CD8-positive, alpha-beta memory T cell (primary cell): ENCODE results near the gene ZBTB2. TPM values are rescaled to one million over a fixed set of nuclear protein-coding genes. Genes with fewer than 3 reads are reported as not detected.

Experiments used
- CTCF ChIA-PET: fragments of 350-600 bp; sonication (Branson Sonifier 250); formaldehyde crosslinking; loops from one replicate; lab custom pipeline; 2021; ENCODE audit warnings: antibody characterized with exemption; lab: Charles Lee
- POLR2A ChIA-PET: fragments of 350-600 bp; sonication (Branson Sonifier 250); formaldehyde crosslinking; loops from one replicate; lab custom pipeline; 2021; ENCODE audit warnings: antibody characterized with exemption; lab: Charles Lee
- DNase-seq, 5 donors: peaks; one replicate each; pipeline versions ENCODE4 v3.0.0 to v3.0.0-alpha.2; 2020 to 2022; ENCODE audit warnings: mixed read lengths in 1 of 5
- H3K27ac ChIP-seq: one replicate; pipeline ENCODE4 v1.7.0; 2013; ENCODE audit warnings: low read depth, mild to moderate bottlenecking, low read length, moderate library complexity
- H3K27me3 ChIP-seq: 2 replicates; pipeline ENCODE4 v1.7.0; 2013; ENCODE audit warnings: low read length, mild to moderate bottlenecking; ENCODE audit not compliant: insufficient read depth, poor library complexity, severe bottlenecking
- H3K36me3 ChIP-seq: 2 replicates; pipeline ENCODE4 v1.7.0; 2013; ENCODE audit warnings: mild to moderate bottlenecking, low read length, moderate library complexity; ENCODE audit not compliant: insufficient read depth
- H3K4me1 ChIP-seq: 2 replicates; pipeline ENCODE4 v1.7.0; 2013; ENCODE audit warnings: mild to moderate bottlenecking, low read length, moderate library complexity; ENCODE audit not compliant: insufficient read depth
- H3K4me3 ChIP-seq: 2 replicates; pipeline ENCODE4 v1.7.0; 2013; ENCODE audit warnings: mild to moderate bottlenecking, low read length
- H3K9me3 ChIP-seq: 2 replicates; pipeline ENCODE4 v1.7.0; 2013; ENCODE audit warnings: mild to moderate bottlenecking, low read length
- H3K27ac Mint-ChIP-seq, 8 donors: one replicate each; pipeline ENCODE4 v1.8.0; 2020 to 2021; ENCODE audit warnings: mixed read lengths in 8 of 8, mild to moderate bottlenecking in 6 of 8, inconsistent platforms in 3 of 8, moderate library complexity in 3 of 8
- H3K27me3 Mint-ChIP-seq, 2 donors: one replicate each; pipeline ENCODE4 v1.8.0; 2020 to 2021; ENCODE audit warnings: mixed read lengths in 2 of 2, mild to moderate bottlenecking in 1 of 2, moderate library complexity in 1 of 2
- H3K36me3 Mint-ChIP-seq, 3 donors: one replicate each; pipeline ENCODE4 v1.8.0; 2020 to 2021; ENCODE audit warnings: mixed read lengths in 3 of 3, inconsistent platforms in 1 of 3, mild to moderate bottlenecking in 1 of 3
- H3K4me1 Mint-ChIP-seq, 3 donors: one replicate each; pipeline ENCODE4 v1.8.0; 2020 to 2021; ENCODE audit warnings: mixed read lengths in 3 of 3, inconsistent platforms in 1 of 3, mild to moderate bottlenecking in 1 of 3
- H3K4me3 Mint-ChIP-seq, 7 donors: one replicate each; pipeline ENCODE4 v1.8.0; 2020 to 2021; ENCODE audit warnings: mixed read lengths in 7 of 7, mild to moderate bottlenecking in 6 of 7, moderate library complexity in 4 of 7, inconsistent platforms in 2 of 7
- H3K9me3 Mint-ChIP-seq, 5 donors: one replicate each; pipeline ENCODE4 v1.8.0; 2020 to 2022; ENCODE audit warnings: mixed read lengths in 5 of 5, mild to moderate bottlenecking in 3 of 5, moderate library complexity in 2 of 5, inconsistent platforms in 1 of 5
- polyA plus RNA-seq: library from polyadenylated mRNA; unstranded; fragments of 300-500 nt; fragmentation: Illumina TruSeq; gene quantifications from one replicate; pipeline ENCODE4 v1.2.3, GENCODE V29; 2021
- total RNA-seq, 2 experiments: library from RNA; stranded (reverse); gene quantifications; one replicate each; pipeline ENCODE4 v1.2.3, GENCODE V29; 2021

ZBTB2 gene
- total RNA-seq (10 to 100 TPM; 23.4 to 24.3 TPM), polyA plus RNA-seq (24.0 TPM)

GRCh38 chr6:151391471-151392413 lies at the start of gene ZBTB2:
ZBTB2 (minus strand) TSS chr6:151391559; CDS start chr6:151373637, 17,922 bp downstream.
- Mint-ChIP-seq H3K9me3 (peaks cover 0 to 2% (median 0%) of the 10 kb centered on the region in 5 donors), H3K4me3 (peak within 1 kb of the TSS; percentile 91 to 99 (median 97)), H3K27me3 (peaks cover 0 to 4% of the 10 kb centered on the region in 2 donors), H3K36me3 (peaks cover 0 to 32% (median 4%) of the 10 kb centered on the region in 3 donors), H3K4me1 (peaks cover 58 to 75% (median 75%) of the 10 kb centered on the region in 3 donors), H3K27ac (peak within 1 kb of the TSS; percentile 95 to 99 (median 97))
- peaks cover 66% of the 10 kb centered on the region for H3K4me1 ChIP-seq
- peak within 1 kb of the TSS; percentile 60 for H3K4me3 ChIP-seq
- peak within 1 kb of the TSS; percentile 92 for H3K27ac ChIP-seq
- H3K36me3 ChIP-seq: no peaks in the 10 kb centered on the region
- peak; percentile 64 to 85 (median 71) for DNase-seq
- H3K27me3 ChIP-seq: no peaks in the 10 kb centered on the region
- CTCF ChIA-PET: interaction anchor here (0.6 to 1.2 kb wide), 3 partner anchors 21 to 68 kb away, joined by 3 read pairs; no protein-coding TSS in a partner anchor
- POLR2A ChIA-PET: interaction anchor here (2.3 to 3.9 kb wide), 2 partner anchors 14 to 60 kb away, joined by 12 to 43 read pairs; partner anchors contain the start of gene RMND1
- no peaks in the 10 kb centered on the region for H3K9me3 ChIP-seq

GRCh38 chr6:151440930-151441329 lies 49.6 kb upstream of the ZBTB2 start:
- H3K4me3 Mint-ChIP-seq: no peak overlapping the region
- peak overlapping the region in 1 of 8 donors; percentile 53 for H3K27ac Mint-ChIP-seq
- peaks cover 0 to 46% (median 9%) of the 10 kb centered on the region in 3 donors for H3K36me3 Mint-ChIP-seq
- H3K27me3 ChIP-seq: no peaks in the 10 kb centered on the region
- H3K27ac ChIP-seq: no peak overlapping the region
- POLR2A ChIA-PET: no interaction called here
- H3K4me1 ChIP-seq: peaks cover 17% of the 10 kb centered on the region
- no peaks in the 10 kb centered on the region for H3K9me3 Mint-ChIP-seq
- no peaks in the 10 kb centered on the region for H3K27me3 Mint-ChIP-seq
- peaks cover 30 to 75% (median 32%) of the 10 kb centered on the region in 3 donors for H3K4me1 Mint-ChIP-seq
- DNase-seq: peak in 2 of 5 donors; percentile 25 to 34
- H3K36me3 ChIP-seq: peaks cover 3% of the 10 kb centered on the region
- H3K4me3 ChIP-seq: no peak overlapping the region
- no peaks in the 10 kb centered on the region for H3K9me3 ChIP-seq
- CTCF ChIA-PET: interaction anchor here (0.7 to 2.6 kb wide), 6 partner anchors 8 to 58 kb away, joined by 3 to 7 read pairs (median 4); partner anchors contain the start of genes RMND1 and ZBTB2

- Histone ChIP-seq H3K27me3 (no peaks in the 10 kb centered on the region), H3K27ac (no peak overlapping the region), H3K9me3 (no peaks in the 10 kb centered on the region), H3K36me3 (peaks cover 3% of the 10 kb centered on the region), H3K4me1 (peaks cover 17% of the 10 kb centered on the region), H3K4me3 (no peak overlapping the region)
- Mint-ChIP-seq H3K36me3 (peaks cover 0 to 44% (median 9%) of the 10 kb centered on the region in 3 donors), H3K4me3 (no peak overlapping the region), H3K27ac (peak overlapping the region in 3 of 8 donors; percentile 11 to 53 (median 24)), H3K4me1 (peaks cover 28 to 70% (median 32%) of the 10 kb centered on the region in 3 donors), H3K9me3 (no peaks in the 10 kb centered on the region), H3K27me3 (no peaks in the 10 kb centered on the region)
- ChIA-PET CTCF (interaction anchor here (0.7 to 1.1 kb wide), 3 partner anchors 8 to 50 kb away, joined by 3 to 5 read pairs (median 4); partner anchors contain the start of gene ZBTB2), POLR2A (no interaction called here)
- DNase-seq: no peak
Measured at GRCh38 chr6:151440498-151440897, 49.1 kb upstream of the ZBTB2 start.

- ChIA-PET POLR2A (no interaction called here), CTCF (interaction anchor here (1.0 to 1.3 kb wide), 2 partner anchors 10 to 31 kb away, joined by 3 to 5 read pairs; no protein-coding TSS in a partner anchor)
- no peaks in the 10 kb centered on the region for H3K27me3 ChIP-seq
- Mint-ChIP-seq H3K9me3 (no peaks in the 10 kb centered on the region), H3K27me3 (no peaks in the 10 kb centered on the region), H3K27ac (peak overlapping the region in 1 of 8 donors; percentile 83), H3K36me3 (peaks cover 0 to 38% (median 10%) of the 10 kb centered on the region in 3 donors), H3K4me3 (peak overlapping the region in 1 of 7 donors; percentile 11), H3K4me1 (peaks cover 22 to 49% (median 25%) of the 10 kb centered on the region in 3 donors)
- H3K36me3 ChIP-seq: no peaks in the 10 kb centered on the region
- no peak overlapping the region for H3K4me3 ChIP-seq
- no peaks in the 10 kb centered on the region for H3K9me3 ChIP-seq
- peaks cover 17% of the 10 kb centered on the region for H3K4me1 ChIP-seq
- H3K27ac ChIP-seq: no peak overlapping the region
- DNase-seq: no peak
Measured at GRCh38 chr6:151437401-151437800, 46.0 kb upstream of the ZBTB2 start.

- Mint-ChIP-seq H3K27me3 (no peaks in the 10 kb centered on the region), H3K9me3 (no peaks in the 10 kb centered on the region), H3K4me3 (no peak overlapping the region), H3K36me3 (peaks cover 0 to 40% (median 10%) of the 10 kb centered on the region in 3 donors), H3K4me1 (peaks cover 20 to 46% (median 22%) of the 10 kb centered on the region in 3 donors), H3K27ac (peak overlapping the region in 1 of 8 donors; percentile 42)
- no peak overlapping the region for H3K27ac ChIP-seq
- H3K36me3 ChIP-seq: no peaks in the 10 kb centered on the region
- H3K4me3 ChIP-seq: no peak overlapping the region
- no peaks in the 10 kb centered on the region for H3K9me3 ChIP-seq
- H3K4me1 ChIP-seq: peaks cover 16% of the 10 kb centered on the region
- no peaks in the 10 kb centered on the region for H3K27me3 ChIP-seq
- ChIA-PET CTCF (interaction anchor here (1.0 to 1.3 kb wide), 2 partner anchors 11 to 30 kb away, joined by 3 to 5 read pairs; no protein-coding TSS in a partner anchor), POLR2A (no interaction called here)
- DNase-seq: no peak
Measured at GRCh38 chr6:151436802-151437201, 45.4 kb upstream of the ZBTB2 start.

GRCh38 chr6:151436300-151436699 lies 44.9 kb upstream of the ZBTB2 start:
- ChIA-PET POLR2A (no interaction called here), CTCF (interaction anchor here (1.4 kb wide), 1 partner anchor 49 kb away, joined by 3 read pairs; no protein-coding TSS in a partner anchor)
- peaks cover 11% of the 10 kb centered on the region for H3K4me1 ChIP-seq
- H3K4me3 Mint-ChIP-seq: no peak overlapping the region
- peaks cover 0 to 40% (median 9%) of the 10 kb centered on the region in 3 donors for H3K36me3 Mint-ChIP-seq
- H3K9me3 Mint-ChIP-seq: no peaks in the 10 kb centered on the region
- H3K4me1 Mint-ChIP-seq: peaks cover 17 to 41% (median 18%) of the 10 kb centered on the region in 3 donors
- peaks cover 2% of the 10 kb centered on the region for H3K36me3 ChIP-seq
- H3K4me3 ChIP-seq: no peak overlapping the region
- H3K9me3 ChIP-seq: no peaks in the 10 kb centered on the region
- H3K27ac ChIP-seq: no peak overlapping the region
- H3K27ac Mint-ChIP-seq: no peak overlapping the region
- no peak for DNase-seq
- H3K27me3 Mint-ChIP-seq: no peaks in the 10 kb centered on the region
- H3K27me3 ChIP-seq: no peaks in the 10 kb centered on the region

GRCh38 chr6:151434369-151434768 lies 43.0 kb upstream of the ZBTB2 start:
- H3K27ac ChIP-seq: no peak overlapping the region
- H3K36me3 Mint-ChIP-seq: peaks cover 0 to 58% (median 11%) of the 10 kb centered on the region in 3 donors
- CTCF ChIA-PET: interaction anchor here (1.2 kb wide), 1 partner anchor 13 kb away, joined by 3 read pairs; no protein-coding TSS in a partner anchor

More at GRCh38 chr6:151434369-151434768, 43.0 kb upstream of the ZBTB2 start:
- no peaks in the 10 kb centered on the region for H3K4me1 ChIP-seq
- H3K27ac Mint-ChIP-seq: no peak overlapping the region
- no peaks in the 10 kb centered on the region for H3K9me3 Mint-ChIP-seq
- no peak overlapping the region for H3K4me3 Mint-ChIP-seq
- no peaks in the 10 kb centered on the region for H3K9me3 ChIP-seq
- H3K4me1 Mint-ChIP-seq: peaks cover 4 to 27% (median 9%) of the 10 kb centered on the region in 3 donors
- peaks cover 12% of the 10 kb centered on the region for H3K36me3 ChIP-seq
- DNase-seq: no peak
- H3K4me3 ChIP-seq: no peak overlapping the region
- H3K27me3 Mint-ChIP-seq: no peaks in the 10 kb centered on the region
- POLR2A ChIA-PET: interaction anchor here (0.8 kb wide), 1 partner anchor 18 kb away, joined by 3 read pairs; a partner anchor contains a TSS
- no peaks in the 10 kb centered on the region for H3K27me3 ChIP-seq
